HG02623 (cell line): ENCODE measurements around the gene ZNF674.
"Not testable (repeated sequence)": the region's sequence is repeated elsewhere in the genome, so short reads cannot be mapped to it uniquely, and the experiment has no call there.

Experiments used
- ATAC-seq: cut with Tn5 transposase; IDR thresholded peaks from one replicate; pipeline ENCODE4 v1.9.1; 2021; ENCODE audit warnings: moderate library complexity; ENCODE audit not compliant: unreplicated experiment

The ZNF674 gene

GRCh38 chrX:46478634-46479033 lies 66.6 kb downstream of the ZNF674 start:
- not testable (repeated sequence) for ATAC-seq

DNA sequence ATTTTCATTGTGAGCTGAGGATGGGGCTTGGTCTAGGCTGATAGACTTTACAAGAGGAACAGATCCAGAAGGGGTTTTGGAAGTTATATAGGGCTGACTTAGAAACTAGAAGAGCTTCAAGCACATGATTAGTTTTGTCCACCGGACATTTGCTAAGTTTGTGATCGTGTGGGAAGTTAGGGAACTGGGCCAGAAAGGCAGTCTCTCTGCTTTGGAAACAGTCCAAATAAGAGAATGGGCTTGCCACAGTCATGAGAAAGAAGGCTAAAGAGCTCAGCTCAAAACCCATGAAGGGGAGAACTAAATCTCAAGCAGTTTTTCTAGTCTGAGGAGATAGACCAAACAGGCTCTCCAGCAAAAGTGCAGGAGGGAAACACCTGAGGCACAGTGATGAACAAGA lies 67.8 kb downstream of the ZNF674 start:
- ATAC-seq: no peak

GRCh38 chrX:46465203-46465602 lies 80.0 kb downstream of the ZNF674 start:
- ATAC-seq: no peak

- ATAC-seq: no peak
Measured at GRCh38 chrX:46463682-46464081, 81.5 kb downstream of the ZNF674 start.

GRCh38 chrX:46461660-46462191 lies 83.5 kb downstream of the ZNF674 start:
- peak; percentile 90 for ATAC-seq

- ATAC-seq: peak; percentile 26
Measured at GRCh38 chrX:46460801-46461659, 84.2 kb downstream of the ZNF674 start.

DNA sequence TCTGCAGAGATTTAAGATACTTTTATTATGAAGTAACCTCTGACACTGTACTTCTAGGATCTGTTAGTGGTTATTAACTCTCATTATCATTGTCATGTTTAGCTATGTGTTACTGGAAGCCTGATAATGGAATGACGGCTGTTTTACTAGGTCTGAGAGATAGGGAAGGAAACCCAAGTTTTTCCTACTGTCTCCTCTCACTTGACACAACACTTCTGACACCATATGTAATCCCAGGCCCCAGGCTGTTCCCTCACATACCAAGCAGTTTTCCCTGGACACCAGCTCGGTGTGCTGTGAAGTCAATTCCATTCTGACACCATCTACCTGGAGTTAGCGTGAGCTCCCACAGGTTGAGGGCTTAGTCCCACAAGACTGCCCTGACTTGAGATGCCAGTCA lies 85.6 kb downstream of the ZNF674 start:
- ATAC-seq: no peak

DNA sequence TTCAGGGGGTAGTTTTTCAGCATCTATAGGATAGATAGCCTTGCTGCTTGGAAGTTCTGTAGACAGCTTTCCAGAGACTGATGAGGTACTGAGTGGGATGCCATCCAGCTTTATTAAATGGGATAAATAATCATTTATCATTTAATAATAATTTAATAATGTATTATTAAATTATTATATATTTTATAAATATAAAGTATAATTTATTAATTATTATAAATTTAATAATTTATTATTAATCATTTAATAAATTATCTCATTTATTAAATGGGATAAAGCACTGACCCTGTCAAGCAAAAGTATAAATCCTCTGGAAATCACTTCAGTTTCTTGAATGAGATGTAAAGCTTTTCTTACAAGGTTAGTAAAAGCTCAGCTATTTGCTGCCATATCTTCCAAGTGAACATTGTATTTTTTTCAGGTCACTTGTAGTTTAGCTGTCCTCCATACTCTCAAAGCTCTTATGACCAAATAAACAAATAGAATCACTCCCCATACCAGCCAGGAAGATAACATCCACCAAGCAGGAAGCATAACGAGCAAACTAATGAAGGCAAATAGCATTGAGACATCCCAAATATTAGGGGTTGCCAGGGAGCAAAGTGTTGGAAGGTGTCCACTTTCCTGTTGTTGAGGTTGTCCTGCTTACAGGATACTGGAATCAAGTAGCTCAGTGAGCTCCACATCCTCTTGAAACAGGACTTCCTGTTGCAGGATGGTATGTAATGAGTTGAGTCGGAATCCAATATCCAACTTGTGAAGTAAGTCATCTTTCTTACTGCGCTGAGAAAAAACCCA lies 88.9 kb downstream of the ZNF674 start:
- no peak for ATAC-seq
